Stimulated activated memory B cell treated with anti-CD40 and anti-IgM and Interleukin-4, amounts not matched to agents 10 μg/mL and 1 μg/mL and 100 μg/mL, for 72 hours (primary cell): Measurements from ENCODE around the gene CD47.
A peak's percentile ranks its signal among the peaks of the same experiment; 100 is the strongest.

Experiments used
- ATAC-seq: fragments of 150-1000 bp; cut with Tn5 transposase; 2 replicates; pipeline ENCODE4 v1.10.0; 2021
- H3K27ac Mint-ChIP-seq: one replicate; pipeline ENCODE4 v1.8.0; 2022; ENCODE audit warnings: mild to moderate bottlenecking, mixed read lengths
- H3K27me3 Mint-ChIP-seq: one replicate; pipeline ENCODE4 v1.8.0; 2022; ENCODE audit warnings: mixed read lengths
- H3K36me3 Mint-ChIP-seq: one replicate; pipeline ENCODE4 v1.8.0; 2022; ENCODE audit warnings: mixed read lengths
- H3K4me1 Mint-ChIP-seq: one replicate; pipeline ENCODE4 v1.8.0; 2022; ENCODE audit warnings: mixed read lengths
- H3K4me3 Mint-ChIP-seq: one replicate; pipeline ENCODE4 v1.8.0; 2022; ENCODE audit warnings: mild to moderate bottlenecking, moderate library complexity, mixed read lengths
- H3K9me3 Mint-ChIP-seq: one replicate; pipeline ENCODE4 v1.8.0; 2022; ENCODE audit warnings: mixed read lengths

Gene CD47

GRCh38 chr3:108090701-108091497 lies at the start of gene CD47:
TSS of gene CD47 (minus strand) at chr3:108091031. CDS start at chr3:108090908, 123 bp downstream.
- ATAC-seq: peak; percentile 91
- Mint-ChIP-seq H3K4me3 (peak within 1 kb of the TSS; percentile 98), H3K4me1 (peaks cover 38% of the 10 kb centered on the region), H3K9me3 (peaks cover 2% of the 10 kb centered on the region), H3K27ac (peak within 1 kb of the TSS; percentile 99), H3K36me3 (peaks cover 10% of the 10 kb centered on the region), H3K27me3 (no peaks in the 10 kb centered on the region)

GRCh38 chr3:108137460-108137814 lies 46.6 kb upstream of the CD47 start:
- peaks cover 5% of the 10 kb centered on the region for H3K9me3 Mint-ChIP-seq
- ATAC-seq: no peak
- H3K27ac Mint-ChIP-seq: peak overlapping the region; percentile 91
- peaks cover 52% of the 10 kb centered on the region for H3K36me3 Mint-ChIP-seq
- no peak overlapping the region for H3K4me3 Mint-ChIP-seq
- no peaks in the 10 kb centered on the region for H3K27me3 Mint-ChIP-seq
- peaks cover 66% of the 10 kb centered on the region for H3K4me1 Mint-ChIP-seq

GRCh38 chr3:108136561-108137459 lies 46.0 kb upstream of the CD47 start:
- peak; percentile 57 for ATAC-seq
- peaks cover 54% of the 10 kb centered on the region for H3K36me3 Mint-ChIP-seq
- peaks cover 66% of the 10 kb centered on the region for H3K4me1 Mint-ChIP-seq

DNA sequence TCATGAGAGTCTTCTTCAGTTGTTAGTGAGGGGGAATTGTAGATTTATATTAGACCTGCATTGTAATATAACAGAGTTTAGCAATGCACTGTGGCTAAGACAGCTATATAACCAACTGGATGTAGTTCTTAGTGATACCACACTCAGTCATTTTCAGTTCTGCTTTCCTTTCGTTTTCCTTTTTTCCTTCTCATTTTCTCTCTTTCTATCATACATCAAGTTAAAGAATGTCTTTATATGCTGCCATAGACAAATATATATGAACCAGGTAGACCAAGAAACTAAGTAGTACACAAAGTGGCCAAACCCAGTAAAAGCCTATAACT lies 43.7 kb upstream of the CD47 start:
- H3K36me3 Mint-ChIP-seq: peaks cover 47% of the 10 kb centered on the region
- peak overlapping the region; percentile 80 for H3K4me3 Mint-ChIP-seq
- H3K27me3 Mint-ChIP-seq: no peaks in the 10 kb centered on the region
- peak; percentile 67 for ATAC-seq
- H3K27ac Mint-ChIP-seq: peak overlapping the region; percentile 91
- peaks cover 77% of the 10 kb centered on the region for H3K4me1 Mint-ChIP-seq
- H3K9me3 Mint-ChIP-seq: peaks cover 5% of the 10 kb centered on the region

More at GRCh38 chr3:108136561-108137459, 46.0 kb upstream of the CD47 start:
- Mint-ChIP-seq H3K27ac (peak overlapping the region; percentile 91), H3K27me3 (no peaks in the 10 kb centered on the region), H3K4me3 (no peak overlapping the region), H3K9me3 (peaks cover 5% of the 10 kb centered on the region)

GRCh38 chr3:108133858-108134554 lies 43.2 kb upstream of the CD47 start:
- peak overlapping the region; percentile 91 for H3K27ac Mint-ChIP-seq
- peak overlapping the region; percentile 80 for H3K4me3 Mint-ChIP-seq
- peaks cover 42% of the 10 kb centered on the region for H3K36me3 Mint-ChIP-seq
- H3K27me3 Mint-ChIP-seq: no peaks in the 10 kb centered on the region
- peak; percentile 60 for ATAC-seq
- peaks cover 82% of the 10 kb centered on the region for H3K4me1 Mint-ChIP-seq
- H3K9me3 Mint-ChIP-seq: peaks cover 5% of the 10 kb centered on the region

DNA sequence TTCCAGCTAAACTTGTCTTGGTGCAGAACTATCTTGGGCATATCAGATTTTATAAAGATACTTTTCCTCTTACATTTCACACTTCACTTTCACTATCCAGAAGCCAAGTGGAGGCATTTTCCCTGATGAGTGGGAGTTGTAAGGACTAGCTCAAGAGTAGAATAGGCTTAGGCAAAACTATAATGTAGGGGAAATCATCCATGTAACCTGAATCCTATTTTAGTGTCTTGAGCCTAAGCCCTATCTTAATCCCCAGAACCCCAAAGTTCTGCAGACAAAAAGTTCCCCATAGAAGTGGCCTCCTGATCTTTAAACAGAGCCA lies 42.2 kb upstream of the CD47 start:
- Mint-ChIP-seq H3K36me3 (peaks cover 47% of the 10 kb centered on the region), H3K27me3 (no peaks in the 10 kb centered on the region), H3K4me3 (peak overlapping the region; percentile 74), H3K9me3 (peaks cover 9% of the 10 kb centered on the region), H3K27ac (peak overlapping the region; percentile 91), H3K4me1 (peaks cover 92% of the 10 kb centered on the region)
- ATAC-seq: no peak

DNA sequence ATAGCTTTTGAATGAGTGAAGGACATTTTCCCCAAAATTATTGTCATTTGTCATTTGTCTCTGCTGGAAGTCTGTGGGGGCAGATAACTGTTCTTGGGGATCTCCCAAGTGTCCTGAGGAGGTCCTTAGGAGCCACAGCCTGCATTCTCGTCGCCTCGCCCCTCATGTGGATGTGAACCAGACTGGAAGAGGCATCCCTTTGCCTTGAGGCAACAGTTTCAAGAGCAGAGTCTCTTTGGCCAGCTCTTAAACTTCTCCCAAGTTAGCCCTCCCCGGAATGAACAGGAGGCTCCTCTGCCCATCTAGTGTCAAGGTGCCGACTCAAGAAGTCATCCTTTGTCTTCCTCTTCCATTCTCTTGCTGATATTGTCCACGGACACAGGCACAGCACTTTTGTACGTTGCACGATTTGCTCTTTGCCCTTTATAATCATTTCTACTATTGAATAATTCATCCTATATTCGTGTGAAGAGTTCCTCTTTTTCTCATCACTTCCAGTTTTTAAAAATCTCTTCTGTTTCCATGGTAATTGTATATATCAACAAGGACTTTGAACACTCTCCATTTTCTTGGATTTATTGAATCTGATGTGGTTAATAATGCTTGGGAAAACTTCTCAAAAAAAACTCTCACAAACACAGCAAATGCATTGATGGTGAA lies 40.8 kb upstream of the CD47 start:
- no peaks in the 10 kb centered on the region for H3K27me3 Mint-ChIP-seq
- peaks cover 9% of the 10 kb centered on the region for H3K9me3 Mint-ChIP-seq
- peaks cover 92% of the 10 kb centered on the region for H3K4me1 Mint-ChIP-seq
- H3K27ac Mint-ChIP-seq: peak overlapping the region; percentile 91
- peak; percentile 47 for ATAC-seq
- peak overlapping the region; percentile 61 for H3K4me3 Mint-ChIP-seq
- peaks cover 41% of the 10 kb centered on the region for H3K36me3 Mint-ChIP-seq

DNA sequence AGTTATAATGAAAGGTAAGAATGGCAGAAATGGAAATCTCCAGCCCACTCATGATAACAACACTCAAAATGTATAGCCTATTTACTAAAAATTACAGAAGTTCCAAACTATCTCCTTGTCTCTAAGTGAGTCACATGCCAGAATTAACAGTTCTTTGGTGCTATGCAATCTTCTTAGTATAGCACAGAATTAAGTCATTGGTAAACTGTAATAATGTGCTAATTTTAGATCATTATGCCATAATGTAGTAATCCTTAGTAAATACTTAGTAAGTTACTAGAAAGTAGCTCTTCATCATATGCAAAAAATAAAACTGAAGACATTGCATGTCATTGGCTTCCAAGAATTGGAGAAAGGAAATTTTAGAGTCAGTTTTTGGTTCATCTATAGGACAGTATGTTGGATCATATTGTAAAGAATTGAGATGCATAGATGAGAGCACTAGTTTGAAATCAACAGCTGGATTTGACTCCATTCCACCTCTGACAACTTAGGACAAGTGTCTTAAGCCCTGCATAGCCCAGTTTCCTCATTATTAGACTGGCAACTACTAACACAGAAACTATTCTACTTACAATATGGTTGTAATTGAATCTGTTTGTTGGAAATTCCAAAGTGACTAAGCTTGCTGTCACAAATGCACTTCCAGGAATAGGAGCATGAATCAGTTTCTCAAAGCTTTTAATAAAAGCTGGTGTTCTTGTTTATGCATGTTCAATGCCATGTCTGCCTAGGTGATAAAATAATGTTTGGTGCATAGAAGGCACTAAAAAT lies 40.1 kb upstream of the CD47 start:
- Mint-ChIP-seq H3K36me3 (peaks cover 38% of the 10 kb centered on the region), H3K27ac (peak overlapping the region; percentile 91), H3K4me1 (peaks cover 92% of the 10 kb centered on the region), H3K9me3 (peaks cover 4% of the 10 kb centered on the region), H3K4me3 (peak overlapping the region; percentile 61), H3K27me3 (no peaks in the 10 kb centered on the region)
- ATAC-seq: no peak

DNA sequence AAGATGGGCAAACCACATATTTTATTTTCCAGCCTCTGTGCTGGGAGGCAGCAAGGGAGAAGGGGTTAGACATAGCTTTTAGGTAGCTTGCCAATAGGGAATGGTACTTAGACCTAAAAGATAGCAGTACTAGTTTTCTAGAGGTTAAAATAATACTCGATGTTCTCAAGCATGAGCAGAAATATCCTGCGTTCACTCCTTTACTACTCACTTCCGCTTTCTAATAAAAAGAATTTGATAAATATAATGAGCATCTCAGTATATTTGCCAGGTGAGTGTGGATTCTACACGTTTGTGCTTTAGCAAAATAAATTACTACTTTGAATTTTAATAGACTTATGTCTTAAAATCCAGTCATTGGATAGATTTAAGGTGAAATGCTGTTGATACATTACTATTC lies 39.4 kb upstream of the CD47 start:
- Mint-ChIP-seq H3K4me3 (peak overlapping the region; percentile 36), H3K36me3 (peaks cover 37% of the 10 kb centered on the region)

GRCh38 chr3:108127301-108127988 lies 36.6 kb upstream of the CD47 start:
- peaks cover 35% of the 10 kb centered on the region for H3K36me3 Mint-ChIP-seq
- H3K9me3 Mint-ChIP-seq: peaks cover 4% of the 10 kb centered on the region
- H3K4me3 Mint-ChIP-seq: peak overlapping the region; percentile 81
- H3K27me3 Mint-ChIP-seq: no peaks in the 10 kb centered on the region
- peak overlapping the region; percentile 91 for H3K27ac Mint-ChIP-seq
- ATAC-seq: no peak
- H3K4me1 Mint-ChIP-seq: peaks cover 85% of the 10 kb centered on the region

More for the DNA sequence above, 39.4 kb upstream of the CD47 start:
- H3K4me1 Mint-ChIP-seq: peaks cover 88% of the 10 kb centered on the region
- peaks cover 4% of the 10 kb centered on the region for H3K9me3 Mint-ChIP-seq
- H3K27ac Mint-ChIP-seq: peak overlapping the region; percentile 91
- no peak for ATAC-seq
- no peaks in the 10 kb centered on the region for H3K27me3 Mint-ChIP-seq

DNA sequence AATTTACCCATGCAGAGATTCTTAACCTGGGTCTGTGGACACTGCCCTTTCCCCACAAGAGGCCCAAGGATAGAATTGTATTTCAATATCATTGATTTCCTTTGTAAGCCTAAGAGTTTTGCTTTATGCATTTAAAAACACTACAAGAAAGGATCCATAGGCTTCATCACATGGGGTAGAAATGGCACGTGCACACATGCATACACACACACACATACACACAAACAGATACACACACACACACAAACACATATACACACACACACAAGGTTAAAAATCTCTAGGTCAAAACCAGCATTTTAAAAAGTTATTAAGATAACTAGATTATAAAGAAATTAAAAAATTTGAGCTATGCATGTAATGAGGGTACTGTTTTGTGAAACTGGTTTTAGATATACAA lies 35.5 kb upstream of the CD47 start:
- H3K27ac Mint-ChIP-seq: peak overlapping the region; percentile 91
- peak overlapping the region; percentile 96 for H3K4me3 Mint-ChIP-seq
- no peaks in the 10 kb centered on the region for H3K27me3 Mint-ChIP-seq
- ATAC-seq: no peak
- peaks cover 28% of the 10 kb centered on the region for H3K36me3 Mint-ChIP-seq
- peaks cover 4% of the 10 kb centered on the region for H3K9me3 Mint-ChIP-seq
- peaks cover 83% of the 10 kb centered on the region for H3K4me1 Mint-ChIP-seq

- peak; percentile 90 for ATAC-seq
- peaks cover 25% of the 10 kb centered on the region for H3K36me3 Mint-ChIP-seq
- no peaks in the 10 kb centered on the region for H3K27me3 Mint-ChIP-seq
- H3K4me1 Mint-ChIP-seq: peaks cover 76% of the 10 kb centered on the region
- peak overlapping the region; percentile 91 for H3K27ac Mint-ChIP-seq
- H3K9me3 Mint-ChIP-seq: peaks cover 4% of the 10 kb centered on the region
- H3K4me3 Mint-ChIP-seq: peak overlapping the region; percentile 96
These were observed 34.8 kb upstream of the CD47 start for GRCh38 chr3:108125550-108126071.

DNA sequence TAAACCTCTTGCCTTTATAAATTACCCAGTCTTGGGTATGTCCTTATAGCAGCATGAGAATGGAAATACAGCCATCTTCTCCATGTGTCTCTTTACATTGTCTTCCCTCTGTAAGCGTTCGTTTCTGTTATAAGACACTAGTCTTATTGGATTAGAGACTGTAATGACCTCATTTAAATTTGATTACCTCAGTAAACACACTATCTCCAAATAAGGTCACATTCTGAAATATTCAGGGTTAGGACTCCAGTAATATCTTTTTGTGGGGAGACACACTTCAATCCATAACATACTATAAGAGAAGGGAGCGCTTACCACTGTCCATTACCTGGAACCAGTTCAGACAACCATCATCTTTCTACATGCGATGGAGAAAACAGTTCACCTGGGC lies 34.3 kb upstream of the CD47 start:
- peaks cover 25% of the 10 kb centered on the region for H3K36me3 Mint-ChIP-seq
- H3K9me3 Mint-ChIP-seq: peaks cover 4% of the 10 kb centered on the region
- peaks cover 71% of the 10 kb centered on the region for H3K4me1 Mint-ChIP-seq
- peak; percentile 1 for ATAC-seq
- no peaks in the 10 kb centered on the region for H3K27me3 Mint-ChIP-seq
- H3K4me3 Mint-ChIP-seq: peak overlapping the region; percentile 96
- peak overlapping the region; percentile 91 for H3K27ac Mint-ChIP-seq
